HEK293 (cell line): Measurements from ENCODE around the gene RHBDL2.

Experiments
- CTCF ChIA-PET: fragments of 350-600 bp; formaldehyde crosslinking; extraction: SDS; loops from one replicate; lab custom pipeline; 2021; ENCODE audit warnings: antibody characterized with exemption; lab: Yijun Ruan, JAX
- POLR2A ChIA-PET: fragments of 300-600 bp; formaldehyde crosslinking; extraction: SDS; loops from one replicate; lab custom pipeline; 2020; ENCODE audit warnings: antibody characterized with exemption, inconsistent platforms; lab: Yijun Ruan, JAX
- H3K27ac ChIP-seq: fragments of 200-500 bp; sonication (Bioruptor generic); 2 replicates; pipeline ENCODE4 v1.5.1; 2014; ENCODE audit warnings: low read depth, low read length, control low read depth, inconsistent platforms; ENCODE audit errors: extremely low read depth
- H3K36me3 ChIP-seq, 2 experiments: fragments of 200-500 bp in 1 of 2; sonication (Bioruptor generic) in 1 of 2; 1 replicate in 1 of 2; 2 replicates in 1 of 2; pipeline ENCODE4 v1.5.1; 2014 to 2017; ENCODE audit warnings: inconsistent platforms in 2 of 2, low read length in 2 of 2; ENCODE audit not compliant: control insufficient read depth in 2 of 2, insufficient read depth in 1 of 2
- H3K4me1 ChIP-seq: fragments of 200-500 bp; sonication (Bioruptor generic); 2 replicates; pipeline ENCODE4 v1.5.1; 2014; ENCODE audit warnings: mild to moderate bottlenecking, low read length, inconsistent platforms; ENCODE audit not compliant: control insufficient read depth, insufficient read depth
- H3K4me3 ChIP-seq: 2 replicates; pipeline ENCODE4 v1.5.1; 2011; ENCODE audit warnings: low read depth, mild to moderate bottlenecking, control low read depth, low read length, moderate library complexity
- H3K9me3 ChIP-seq: fragments of 200-500 bp; sonication (Bioruptor generic); 2 replicates; pipeline ENCODE4 v1.5.1; 2014; ENCODE audit warnings: low read depth, low read length, inconsistent platforms; ENCODE audit not compliant: control insufficient read depth, insufficient read depth
- KLF1 ChIP-seq: fragments of 450-650 bp; formaldehyde crosslinking; IDR thresholded peaks from 2 replicates; pipeline ENCODE4 v1.5.1; 2016; ENCODE audit warnings: missing biosample characterization, missing genetic modification characterization
- MZF1 ChIP-seq: fragments of 450-650 bp; formaldehyde crosslinking; IDR thresholded peaks from 2 replicates; pipeline ENCODE4 v1.5.1; 2017; ENCODE audit warnings: missing biosample characterization, missing genetic modification characterization, borderline replicate concordance
- OSR2 ChIP-seq: fragments of 450-650 bp; formaldehyde crosslinking; IDR thresholded peaks from 2 replicates; pipeline ENCODE4 v1.5.1; 2016; ENCODE audit warnings: missing biosample characterization, missing genetic modification characterization
- REST ChIP-seq: fragments of 450-650 bp; formaldehyde crosslinking; IDR thresholded peaks from 2 replicates; pipeline ENCODE4 v1.5.1; 2016; ENCODE audit warnings: missing biosample characterization, missing genetic modification characterization
- SP2 ChIP-seq: fragments of 450-650 bp; formaldehyde crosslinking; IDR thresholded peaks from 2 replicates; pipeline ENCODE4 v1.5.1; 2016; ENCODE audit warnings: missing biosample characterization, missing genetic modification characterization
- TCF7L2 ChIP-seq: IDR thresholded peaks from 2 replicates; pipeline ENCODE4 v1.6.1; 2011; ENCODE audit warnings: low read depth, mild to moderate bottlenecking, inconsistent platforms, low read length, moderate library complexity, borderline replicate concordance
- WT1 ChIP-seq: fragments of 450-650 bp; formaldehyde crosslinking; IDR thresholded peaks from 2 replicates; pipeline ENCODE4 v1.5.1; 2016; ENCODE audit warnings: missing biosample characterization, missing genetic modification characterization
- ZBTB10 ChIP-seq: fragments of 450-650 bp; formaldehyde crosslinking; IDR thresholded peaks from 2 replicates; pipeline ENCODE4 v1.5.1; 2016; ENCODE audit warnings: missing biosample characterization, missing genetic modification characterization
- ZBTB11 ChIP-seq: fragments of 450-650 bp; formaldehyde crosslinking; conservative IDR thresholded peaks from 2 replicates; pipeline ENCODE4 v1.5.1; 2016; ENCODE audit warnings: low read depth, missing biosample characterization, missing genetic modification characterization
- ZFP3 ChIP-seq: fragments of 450-650 bp; formaldehyde crosslinking; IDR thresholded peaks from 2 replicates; pipeline ENCODE4 v1.5.1; 2016; ENCODE audit warnings: low read depth, missing biosample characterization, missing genetic modification characterization
- ZNF10 ChIP-seq: fragments of 450-650 bp; formaldehyde crosslinking; IDR thresholded peaks from 2 replicates; pipeline ENCODE4 v1.5.1; 2017; ENCODE audit warnings: missing biosample characterization, missing genetic modification characterization
- ZNF18 ChIP-seq: fragments of 450-650 bp; formaldehyde crosslinking; IDR thresholded peaks from 2 replicates; pipeline ENCODE4 v1.5.1; 2016; ENCODE audit warnings: missing biosample characterization, missing genetic modification characterization
- ZNF2 ChIP-seq: fragments of 450-650 bp; formaldehyde crosslinking; IDR thresholded peaks from 2 replicates; pipeline ENCODE4 v1.5.1; 2016; ENCODE audit warnings: missing biosample characterization, missing genetic modification characterization
- ZNF324 ChIP-seq: fragments of 450-650 bp; formaldehyde crosslinking; IDR thresholded peaks from 2 replicates; pipeline ENCODE4 v1.5.1; 2016; ENCODE audit warnings: missing biosample characterization, missing genetic modification characterization
- ZNF561 ChIP-seq: fragments of 450-650 bp; IDR thresholded peaks from 2 replicates; pipeline ENCODE4 v1.5.1; 2018; ENCODE audit warnings: missing biosample characterization, missing genetic modification characterization, borderline replicate concordance
- ZNF701 ChIP-seq: fragments of 450-650 bp; formaldehyde crosslinking; IDR thresholded peaks from 2 replicates; pipeline ENCODE4 v1.5.1; 2016; ENCODE audit warnings: missing biosample characterization, missing genetic modification characterization
- ZNF791 ChIP-seq: fragments of 450-650 bp; formaldehyde crosslinking; IDR thresholded peaks from 2 replicates; pipeline ENCODE4 v1.5.1; 2016; ENCODE audit warnings: missing biosample characterization, missing genetic modification characterization

RHBDL2 gene

GRCh38 chr1:38918568-38918967 lies 23.1 kb downstream of the RHBDL2 start:
- H3K27ac ChIP-seq = no peak overlapping the region
- H3K36me3 ChIP-seq = no peaks in the 10 kb centered on the region
- H3K9me3 ChIP-seq = no peaks in the 10 kb centered on the region
- POLR2A ChIA-PET = no interaction called here
- no peak for TF ChIP-seq REST
- no peak for TF ChIP-seq SP2 (tag by site-specific recombination)
- no peak for TF ChIP-seq ZNF324 (tag by site-specific recombination)
- TF ChIP-seq ZFP3 = no peak
- no peak for TF ChIP-seq OSR2 (tag by site-specific recombination)
- TF ChIP-seq TCF7L2 = no peak
- no peak for TF ChIP-seq ZNF2
- no peak for TF ChIP-seq KLF1 (tag by site-specific recombination)
- no peak for TF ChIP-seq ZNF791 (tag by site-specific recombination)
- TF ChIP-seq ZBTB10 (tag by site-specific recombination) = no peak
- TF ChIP-seq ZNF18 (tag by site-specific recombination) = no peak
- TF ChIP-seq WT1 (tag by site-specific recombination) = no peak
- no peak for TF ChIP-seq ZBTB11 (tag by site-specific recombination)
- no peak for TF ChIP-seq MZF1 (tag by site-specific recombination)
- no peaks in the 10 kb centered on the region for H3K4me1 ChIP-seq
- H3K4me3 ChIP-seq = no peak overlapping the region
- CTCF ChIA-PET = interaction anchor here (0.6 to 1.0 kb wide), 3 partner anchors 121 to 1331 kb away, joined by 3 to 8 read pairs (median 8); no protein-coding TSS in a partner anchor

GRCh38 chr1:38917772-38918171 lies 23.9 kb downstream of the RHBDL2 start:
- CTCF ChIA-PET = no interaction called here
- H3K27ac ChIP-seq = no peak overlapping the region
- TF ChIP-seq ZNF561 (tag by site-specific recombination) (no peak), ZNF10 (tag by site-specific recombination) (peak; percentile 98), ZNF701 (tag by site-specific recombination) (no peak)
- TF ChIP-seq, all 188 proteins: peak for 1
- POLR2A ChIA-PET = no interaction called here
- Histone ChIP-seq H3K4me1 (no peaks in the 10 kb centered on the region), H3K9me3 (no peaks in the 10 kb centered on the region), H3K4me3 (no peak overlapping the region), H3K36me3 (no peaks in the 10 kb centered on the region)
